Measurements from ENCODE around the gene SGCE.

DNA sequence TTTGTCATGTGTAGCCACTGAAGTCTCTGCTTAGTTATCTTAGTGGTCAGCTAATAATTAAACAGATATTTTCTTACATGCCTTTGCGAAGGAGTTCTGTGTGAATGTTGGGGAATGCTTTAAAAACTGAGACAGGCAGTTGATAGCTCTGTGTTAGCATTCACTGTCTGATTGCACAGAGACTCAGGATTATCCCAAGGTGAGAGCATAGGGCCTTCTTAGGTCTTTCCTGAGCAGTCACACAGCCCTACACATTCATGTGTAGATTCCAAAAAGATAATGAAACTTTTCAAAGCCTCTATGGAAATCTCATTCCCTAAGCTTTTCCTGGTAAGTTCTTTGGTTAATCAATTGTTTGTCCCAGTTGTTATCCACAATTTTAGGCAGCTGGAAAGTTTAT, 78.6 kb downstream of the SGCE start:
- TF ChIP-seq, protein P1, sequence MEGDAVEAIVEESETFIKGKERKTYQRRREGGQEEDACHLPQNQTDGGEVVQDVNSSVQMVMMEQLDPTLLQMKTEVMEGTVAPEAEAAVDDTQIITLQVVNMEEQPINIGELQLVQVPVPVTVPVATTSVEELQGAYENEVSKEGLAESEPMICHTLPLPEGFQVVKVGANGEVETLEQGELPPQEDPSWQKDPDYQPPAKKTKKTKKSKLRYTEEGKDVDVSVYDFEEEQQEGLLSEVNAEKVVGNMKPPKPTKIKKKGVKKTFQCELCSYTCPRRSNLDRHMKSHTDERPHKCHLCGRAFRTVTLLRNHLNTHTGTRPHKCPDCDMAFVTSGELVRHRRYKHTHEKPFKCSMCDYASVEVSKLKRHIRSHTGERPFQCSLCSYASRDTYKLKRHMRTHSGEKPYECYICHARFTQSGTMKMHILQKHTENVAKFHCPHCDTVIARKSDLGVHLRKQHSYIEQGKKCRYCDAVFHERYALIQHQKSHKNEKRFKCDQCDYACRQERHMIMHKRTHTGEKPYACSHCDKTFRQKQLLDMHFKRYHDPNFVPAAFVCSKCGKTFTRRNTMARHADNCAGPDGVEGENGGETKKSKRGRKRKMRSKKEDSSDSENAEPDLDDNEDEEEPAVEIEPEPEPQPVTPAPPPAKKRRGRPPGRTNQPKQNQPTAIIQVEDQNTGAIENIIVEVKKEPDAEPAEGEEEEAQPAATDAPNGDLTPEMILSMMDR (conservative IDR thresholded peaks at IDR 0.05; ENCODE audit: low read length) = no peak
- no peak for TF ChIP-seq EZH2phosphoT487 (IDR thresholded peaks at IDR 0.05; ENCODE audit: borderline replicate concordance, low read depth, low read length)
